ENCODE results near the gene PDK2.

The PDK2 gene

GRCh38 chr17:50095626-50096037, 481 bp downstream of the PDK2 start:
- no peak overlapping the region for H3K4me3 ChIP-seq (IDR thresholded peaks at IDR 0.05; ENCODE audit: insufficient read depth, low read depth, low read length)
- no peak for TF ChIP-seq CTCF (conservative IDR thresholded peaks at IDR 0.05; ENCODE audit: low read depth, low read length)
- peaks cover 4% of the 10 kb centered on the region; the same call in 1 of the 2 replicates for H3K79me2 ChIP-seq (ENCODE audit: insufficient read depth, low read depth)
- H4K20me1 ChIP-seq (ENCODE audit: insufficient read depth), result no peaks in the 10 kb centered on the region
- H3K9ac ChIP-seq, result peak overlapping the region; percentile 72
- H3K4me2 ChIP-seq, result peak overlapping the region; percentile 83
- peaks cover 10% of the 10 kb centered on the region; the same call in 1 of the 2 replicates for H3K27me3 ChIP-seq (ENCODE audit: insufficient read depth, low read depth)
- H3K36me3 ChIP-seq (ENCODE audit: insufficient read depth), result no peaks in the 10 kb centered on the region
- peak overlapping the region; percentile 34; the same call in 1 of the 2 replicates for H3K27ac ChIP-seq
- peak overlapping the region; percentile 92 for H2AFZ ChIP-seq (ENCODE audit: low read depth)
- H3K4me1 ChIP-seq (ENCODE audit: low read depth, poor library complexity, severe bottlenecking), result peaks cover 21% of the 10 kb centered on the region

GRCh38 chr17:50096092-50096491, 941 bp downstream of the PDK2 start:
- H3K27me3 ChIP-seq (ENCODE audit: insufficient read depth, low read depth), result peaks cover 8% of the 10 kb centered on the region; the same call in 1 of the 2 replicates
- H3K4me3 ChIP-seq (IDR thresholded peaks at IDR 0.05; ENCODE audit: insufficient read depth, low read depth, low read length), result no peak overlapping the region
- no peak for TF ChIP-seq CTCF (conservative IDR thresholded peaks at IDR 0.05; ENCODE audit: low read depth, low read length)
- no peaks in the 10 kb centered on the region for H3K36me3 ChIP-seq (ENCODE audit: insufficient read depth)
- no peaks in the 10 kb centered on the region for H4K20me1 ChIP-seq (ENCODE audit: insufficient read depth)
- H3K9ac ChIP-seq, result peak overlapping the region; percentile 72; the same call in 1 of the 2 replicates
- peaks cover 4% of the 10 kb centered on the region; the same call in 1 of the 2 replicates for H3K79me2 ChIP-seq (ENCODE audit: insufficient read depth, low read depth)
- peak overlapping the region; percentile 92; the same call in 1 of the 2 replicates for H2AFZ ChIP-seq (ENCODE audit: low read depth)
- H3K4me2 ChIP-seq, result peak overlapping the region; percentile 83
- H3K4me1 ChIP-seq (ENCODE audit: low read depth, poor library complexity, severe bottlenecking), result peaks cover 21% of the 10 kb centered on the region
- H3K27ac ChIP-seq, result no peak overlapping the region

GRCh38 chr17:50096758-50097157, 1.6 kb downstream of the PDK2 start:
- no peak overlapping the region for H3K4me3 ChIP-seq (IDR thresholded peaks at IDR 0.05; ENCODE audit: insufficient read depth, low read depth, low read length)
- H2AFZ ChIP-seq (ENCODE audit: low read depth), result no peak overlapping the region
- H3K79me2 ChIP-seq (ENCODE audit: insufficient read depth, low read depth), result peaks cover 4% of the 10 kb centered on the region; the same call in 1 of the 2 replicates
- peaks cover 21% of the 10 kb centered on the region for H3K4me1 ChIP-seq (ENCODE audit: low read depth, poor library complexity, severe bottlenecking)
- no peak overlapping the region for H3K9ac ChIP-seq
- no peak overlapping the region for H3K27ac ChIP-seq
- H3K36me3 ChIP-seq (ENCODE audit: insufficient read depth), result no peaks in the 10 kb centered on the region
- H4K20me1 ChIP-seq (ENCODE audit: insufficient read depth), result no peaks in the 10 kb centered on the region
- no peak overlapping the region for H3K4me2 ChIP-seq
- TF ChIP-seq CTCF (conservative IDR thresholded peaks at IDR 0.05; ENCODE audit: low read depth, low read length), result no peak
- H3K27me3 ChIP-seq (ENCODE audit: insufficient read depth, low read depth), result peaks cover 2% of the 10 kb centered on the region; the same call in 1 of the 2 replicates

GRCh38 chr17:50097455-50097854, 2.3 kb downstream of the PDK2 start:
- H4K20me1 ChIP-seq (ENCODE audit: insufficient read depth), result no peaks in the 10 kb centered on the region
- H3K79me2 ChIP-seq (ENCODE audit: insufficient read depth, low read depth), result peaks cover 4% of the 10 kb centered on the region; the same call in 1 of the 2 replicates
- H3K4me3 ChIP-seq (IDR thresholded peaks at IDR 0.05; ENCODE audit: insufficient read depth, low read depth, low read length), result no peak overlapping the region
- no peak overlapping the region for H3K9ac ChIP-seq
- H3K36me3 ChIP-seq (ENCODE audit: insufficient read depth), result no peaks in the 10 kb centered on the region
- no peak overlapping the region for H3K4me2 ChIP-seq
- H2AFZ ChIP-seq (ENCODE audit: low read depth), result no peak overlapping the region
- H3K4me1 ChIP-seq (ENCODE audit: low read depth, poor library complexity, severe bottlenecking), result peaks cover 21% of the 10 kb centered on the region
- no peak overlapping the region for H3K27ac ChIP-seq
- no peak for TF ChIP-seq CTCF (conservative IDR thresholded peaks at IDR 0.05; ENCODE audit: low read depth, low read length)
- no peaks in the 10 kb centered on the region; the same call in 1 of the 2 replicates for H3K27me3 ChIP-seq (ENCODE audit: insufficient read depth, low read depth)
